GM19193 (cell line): ENCODE data around the gene ANO2.

Source experiments
- POLR2A ChIP-seq: IDR thresholded peaks from 4 replicates; pipeline ENCODE4 v1.6.1; 2011; ENCODE audit not compliant: insufficient read depth, insufficient read length; ENCODE audit errors: extremely low read depth

Gene ANO2

DNA sequence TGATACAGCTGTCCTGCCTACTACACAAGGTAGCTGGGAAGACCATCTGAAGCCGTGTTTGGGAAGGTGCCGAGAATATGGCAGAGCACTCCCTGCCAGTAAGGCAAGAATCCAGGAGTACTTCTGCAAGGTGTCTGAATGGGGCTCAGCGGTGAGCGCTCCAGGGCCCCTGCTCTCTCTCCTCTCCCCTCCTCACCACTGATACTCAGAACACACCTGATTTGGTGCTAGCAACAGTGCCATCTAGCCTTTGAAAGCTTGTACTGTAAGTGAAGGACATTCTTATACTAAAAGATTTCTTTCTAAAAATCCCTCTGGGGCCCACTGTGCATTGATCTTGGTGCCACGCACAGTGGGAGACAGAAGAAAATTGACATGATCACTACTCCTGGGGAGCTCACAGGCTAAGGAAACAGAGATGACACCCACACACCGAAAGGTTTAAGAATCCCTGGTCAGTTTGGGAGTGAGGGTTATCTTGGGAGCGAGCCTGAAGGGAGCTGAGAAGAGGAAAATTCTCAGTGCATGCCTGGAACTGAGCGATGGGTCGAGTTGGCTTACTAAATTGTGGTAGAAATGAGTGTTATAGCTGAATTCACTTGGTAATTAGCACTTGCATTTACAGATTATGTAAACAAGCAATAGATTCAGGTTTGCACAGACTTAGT is 296.2 kb downstream of the ANO2 start:
- no peak for TF ChIP-seq POLR2A

DNA sequence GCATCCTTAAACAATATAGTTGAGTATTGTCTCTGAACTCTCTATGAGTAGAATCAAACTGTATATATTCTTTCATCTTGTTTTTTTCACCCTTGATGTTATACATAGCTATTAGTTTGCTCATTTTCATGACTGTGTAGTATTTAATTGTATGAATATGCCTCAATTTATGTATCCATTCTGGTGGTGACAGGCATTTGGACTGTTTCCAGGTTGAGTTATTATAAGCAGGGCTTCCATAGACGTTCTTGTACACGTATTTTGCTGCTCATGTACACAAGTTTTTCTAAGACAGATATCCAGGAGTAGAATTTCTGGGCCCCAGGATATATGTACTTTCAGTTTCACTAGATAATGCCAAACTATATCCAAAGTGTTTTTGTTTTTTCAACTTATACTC is 301.8 kb downstream of the ANO2 start:
- no peak for TF ChIP-seq POLR2A

DNA sequence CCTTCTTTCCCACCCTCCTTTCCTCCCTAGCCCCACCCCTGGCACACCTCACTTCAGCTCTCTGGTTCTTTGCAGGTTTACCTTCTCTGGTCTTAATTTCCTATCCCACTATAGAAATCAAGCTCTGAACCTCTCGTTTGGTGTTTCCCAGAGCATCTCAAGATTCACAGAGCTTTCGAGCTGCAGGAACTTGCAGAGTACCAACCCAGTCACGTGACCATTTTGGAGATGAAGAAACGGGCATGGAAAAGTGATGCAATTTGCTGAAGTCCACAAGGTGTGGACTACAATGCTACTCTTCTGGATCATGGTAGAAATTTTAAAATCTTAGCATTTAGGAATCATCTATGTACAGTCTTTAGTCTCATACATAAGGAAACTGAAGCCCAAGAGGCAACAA is 307.4 kb downstream of the ANO2 start:
- TF ChIP-seq POLR2A: no peak

DNA sequence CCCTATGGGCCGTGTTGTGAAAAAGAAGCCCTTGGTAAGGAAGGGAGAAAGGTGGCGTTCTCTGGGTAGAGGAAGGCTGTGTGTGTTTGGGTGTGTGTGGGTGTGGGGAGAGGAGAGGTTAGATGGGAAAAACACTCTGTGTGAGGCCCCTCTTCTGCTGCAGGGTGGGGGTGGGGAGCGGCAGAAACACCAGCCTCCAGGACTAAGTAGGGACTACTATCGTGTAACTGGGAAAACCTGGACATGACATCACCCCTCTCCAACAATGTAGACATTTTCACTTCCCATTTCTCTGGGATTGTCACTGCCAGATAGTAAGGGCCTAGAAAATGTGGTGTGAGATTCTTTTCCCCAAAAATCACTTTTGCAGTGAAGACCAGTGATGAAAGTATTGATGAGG is 308.2 kb downstream of the ANO2 start:
- no peak for TF ChIP-seq POLR2A

DNA sequence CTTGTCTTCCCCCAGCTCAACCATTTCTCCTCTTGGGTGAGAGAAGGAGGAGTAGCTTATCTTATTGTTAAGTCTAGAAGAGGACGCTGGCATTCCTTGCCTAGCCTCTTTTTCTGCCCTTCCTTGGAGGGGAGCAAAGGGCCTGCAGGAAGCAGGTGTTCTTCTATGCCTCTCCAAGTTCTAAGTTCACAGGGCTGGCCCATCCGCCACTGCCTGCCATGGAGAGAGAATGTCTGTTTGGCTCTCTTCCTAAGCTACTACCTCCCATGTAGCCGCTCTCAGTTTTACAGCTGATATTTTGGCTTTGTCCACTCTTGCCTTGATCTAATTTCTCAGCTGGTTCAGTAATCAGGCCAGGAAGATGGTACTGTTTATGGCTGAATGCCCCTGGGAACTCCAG is 312.0 kb downstream of the ANO2 start:
- TF ChIP-seq POLR2A: no peak

DNA sequence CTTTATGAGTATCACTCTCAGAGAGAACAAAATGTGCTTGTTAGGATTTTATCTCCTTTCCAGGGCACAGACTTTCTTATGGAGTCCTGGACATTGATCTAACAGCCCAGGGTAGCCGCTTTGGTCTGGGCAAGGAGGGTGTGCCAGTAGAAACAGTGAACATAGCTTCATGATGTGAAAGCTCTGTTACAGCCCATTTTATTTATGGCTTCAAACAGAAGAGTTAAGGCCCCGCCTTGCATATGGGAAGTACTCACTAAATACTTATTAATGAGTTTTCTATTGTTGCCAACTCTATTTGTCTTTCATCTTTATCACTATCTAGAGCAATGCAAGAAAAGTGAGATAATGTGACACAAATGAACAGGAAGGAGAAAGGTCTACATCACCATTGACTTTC is 312.6 kb downstream of the ANO2 start:
- TF ChIP-seq POLR2A: no peak

DNA sequence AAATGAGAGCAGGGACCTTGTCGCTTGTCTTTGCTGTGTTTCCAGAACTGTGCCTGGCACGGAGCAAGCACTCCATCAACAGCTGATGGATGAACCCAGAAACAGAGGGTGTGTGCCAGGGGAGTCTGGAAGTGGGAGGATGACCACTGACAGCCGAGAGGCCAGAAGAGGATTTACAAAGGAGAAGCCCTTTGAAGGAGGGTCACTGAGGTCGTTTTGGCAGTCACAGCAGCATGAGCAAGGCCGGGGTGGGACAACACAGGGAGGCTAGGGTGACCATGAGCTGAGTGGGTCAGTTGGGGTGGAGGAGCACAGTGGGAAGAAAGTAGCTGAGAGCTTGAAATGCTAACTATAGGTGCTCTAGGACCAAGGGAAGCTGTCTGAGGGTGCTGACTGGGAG is 313.6 kb downstream of the ANO2 start:
- TF ChIP-seq POLR2A: no peak

DNA sequence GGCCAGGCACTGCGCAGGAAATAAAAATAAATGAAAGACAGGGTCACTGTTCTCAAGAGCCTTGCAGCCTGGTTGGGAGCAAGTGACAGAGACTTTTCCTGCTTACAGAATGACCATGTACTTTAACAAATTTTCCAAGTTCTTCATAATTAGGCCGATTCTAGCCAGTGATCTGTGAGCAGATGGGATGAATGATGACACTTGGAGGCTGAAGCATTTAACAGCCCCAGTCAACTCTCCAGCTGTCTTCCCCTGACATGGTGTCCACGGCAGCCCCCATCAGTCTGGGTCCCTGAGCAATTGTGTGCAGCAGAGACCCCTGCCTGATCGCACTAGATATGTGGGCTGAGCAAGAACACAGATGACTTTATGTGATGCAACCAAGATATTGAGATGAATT is 314.3 kb downstream of the ANO2 start:
- TF ChIP-seq POLR2A: no peak

DNA sequence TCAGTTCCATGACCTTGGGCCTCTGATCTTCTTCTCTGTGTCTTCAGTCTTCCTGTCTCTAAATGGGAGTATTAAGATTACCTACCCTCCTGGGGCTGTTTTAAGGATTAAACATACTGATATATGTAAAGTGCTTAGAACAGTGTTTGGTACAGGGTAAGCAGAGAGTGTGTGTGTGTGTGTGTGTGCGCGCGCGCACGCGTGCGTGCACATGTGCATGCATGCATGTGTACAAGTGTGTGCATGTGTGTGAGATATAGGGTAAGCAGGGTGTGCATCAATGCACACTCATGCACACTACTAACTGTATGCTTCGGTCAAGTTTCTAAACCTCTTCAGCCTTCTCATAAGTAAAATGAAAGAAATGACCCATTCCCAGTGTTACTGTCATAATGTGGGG is 316.6 kb downstream of the ANO2 start:
- TF ChIP-seq POLR2A: no peak

DNA sequence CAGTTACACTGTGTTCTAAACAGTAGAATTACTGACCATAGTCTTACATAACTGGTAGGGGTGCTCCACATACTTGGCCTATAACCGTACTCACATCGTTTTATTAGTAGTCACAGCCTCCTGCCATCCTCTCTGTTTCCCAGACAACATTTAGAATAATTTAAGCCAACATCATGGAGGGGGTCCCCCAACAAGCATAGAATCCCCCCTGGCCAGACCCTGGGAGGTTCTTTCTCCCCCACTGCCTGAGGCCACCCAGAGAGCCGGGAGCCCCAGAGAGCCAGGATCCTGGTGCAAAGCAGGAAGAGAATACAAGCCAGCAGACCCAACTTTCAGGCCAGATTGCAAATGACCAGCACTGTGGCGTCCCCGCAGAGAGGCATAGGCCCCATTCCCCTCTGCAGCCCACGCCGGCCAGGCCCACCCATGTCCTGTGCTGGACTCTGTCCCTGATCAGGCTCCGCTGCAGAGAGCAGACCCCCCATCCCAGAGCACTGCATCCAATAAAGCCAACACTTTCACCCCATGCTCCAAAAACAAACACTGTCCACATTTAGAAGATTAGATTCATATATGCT is 317.9 kb downstream of the ANO2 start:
- TF ChIP-seq POLR2A: no peak

DNA sequence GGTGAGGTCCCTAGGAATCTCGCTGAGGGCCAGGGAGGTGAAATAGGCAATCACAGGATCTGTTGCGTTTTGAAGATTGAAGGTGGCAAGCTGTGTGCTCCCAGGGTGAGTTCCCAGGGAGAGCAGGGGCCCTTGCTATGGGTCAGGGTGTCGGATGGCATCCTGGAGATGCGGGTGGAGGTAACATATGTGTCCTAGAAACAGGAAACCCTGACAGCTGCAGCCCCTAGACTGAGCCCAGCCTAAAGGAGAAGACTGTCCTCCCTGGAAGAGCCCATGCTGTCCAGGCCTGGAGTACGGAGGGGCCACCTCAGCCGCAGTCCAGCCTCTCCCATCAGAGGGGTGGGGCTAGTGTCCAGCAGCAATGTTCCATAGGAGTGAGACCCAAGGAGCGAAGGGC is 318.9 kb downstream of the ANO2 start:
- no peak for TF ChIP-seq POLR2A

DNA sequence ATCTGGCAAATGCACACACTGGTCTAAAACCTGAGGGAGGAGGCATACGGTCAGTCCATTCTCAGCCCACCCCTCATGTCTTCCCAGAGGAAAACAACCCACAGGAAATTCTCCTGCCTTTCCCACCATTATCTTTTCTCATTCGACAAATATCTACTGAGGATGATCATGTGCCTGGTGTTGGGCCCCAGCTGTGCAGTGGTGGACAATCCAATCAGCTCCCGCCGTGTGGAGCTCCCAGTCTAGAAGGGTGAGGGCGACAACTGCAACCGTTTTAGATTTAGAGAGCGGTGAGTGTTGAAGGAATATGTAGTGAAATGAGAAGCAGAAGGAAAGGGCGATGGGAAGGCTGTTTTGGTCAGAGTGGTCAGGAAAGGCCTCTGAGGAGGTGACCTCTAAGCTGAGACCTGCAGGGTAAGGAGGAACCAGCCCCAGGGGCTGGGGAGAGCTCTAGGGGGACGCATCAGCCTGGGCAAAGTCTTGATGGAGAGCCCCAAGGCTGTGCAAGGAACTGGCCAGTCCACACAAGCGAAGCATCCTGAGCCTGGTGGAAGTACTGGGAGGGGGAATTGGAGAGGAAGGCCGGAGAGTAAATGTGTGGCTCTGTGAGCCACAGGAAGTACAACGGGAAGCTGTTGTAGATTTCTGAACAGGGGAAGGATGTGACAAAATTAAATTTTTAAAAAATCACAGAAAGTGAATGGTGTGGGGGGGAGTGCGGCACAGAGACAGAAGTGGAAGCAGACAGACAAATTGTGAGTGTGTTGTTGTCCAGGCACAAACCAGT is 320.4 kb downstream of the ANO2 start:
- no peak for TF ChIP-seq POLR2A

DNA sequence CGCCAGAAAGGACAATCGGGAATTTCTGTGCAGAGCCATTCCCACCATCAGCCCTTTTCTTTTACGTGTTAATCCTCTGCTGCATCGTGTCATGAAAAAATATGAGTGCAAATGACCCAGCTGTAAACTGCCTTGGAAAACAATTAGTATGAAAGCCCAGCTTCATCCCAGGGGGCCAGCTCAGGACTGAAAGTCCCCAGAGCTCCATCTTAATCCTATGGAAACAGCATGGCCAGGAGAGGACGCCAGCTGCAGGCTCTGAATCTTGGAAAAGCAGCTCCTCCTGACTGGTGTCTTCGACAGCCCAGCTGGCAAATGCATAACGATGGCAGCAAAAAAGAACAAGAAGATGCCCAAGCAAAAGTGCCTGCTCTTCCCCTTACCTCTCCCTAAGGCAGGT is 321.6 kb downstream of the ANO2 start:
- no peak for TF ChIP-seq POLR2A

DNA sequence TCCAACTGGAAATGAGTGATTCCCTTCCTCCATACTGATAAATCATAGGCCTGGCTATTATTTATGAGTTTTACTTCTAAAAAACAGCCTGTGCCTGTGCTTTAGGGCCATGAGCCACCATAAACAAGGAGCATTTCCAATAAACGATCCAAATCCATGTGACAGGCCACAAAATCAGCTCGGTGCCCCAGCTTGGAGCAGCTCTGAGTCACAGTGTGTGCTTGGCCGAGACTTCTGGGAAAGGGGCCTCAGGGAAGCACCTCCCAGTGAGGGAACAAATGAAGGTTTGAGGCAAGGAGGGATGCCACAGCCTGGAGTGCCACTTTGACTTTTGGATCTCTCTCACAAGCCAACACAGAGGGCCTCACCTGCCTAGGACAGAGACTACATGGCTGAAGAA is 322.8 kb downstream of the ANO2 start:
- TF ChIP-seq POLR2A: no peak

DNA sequence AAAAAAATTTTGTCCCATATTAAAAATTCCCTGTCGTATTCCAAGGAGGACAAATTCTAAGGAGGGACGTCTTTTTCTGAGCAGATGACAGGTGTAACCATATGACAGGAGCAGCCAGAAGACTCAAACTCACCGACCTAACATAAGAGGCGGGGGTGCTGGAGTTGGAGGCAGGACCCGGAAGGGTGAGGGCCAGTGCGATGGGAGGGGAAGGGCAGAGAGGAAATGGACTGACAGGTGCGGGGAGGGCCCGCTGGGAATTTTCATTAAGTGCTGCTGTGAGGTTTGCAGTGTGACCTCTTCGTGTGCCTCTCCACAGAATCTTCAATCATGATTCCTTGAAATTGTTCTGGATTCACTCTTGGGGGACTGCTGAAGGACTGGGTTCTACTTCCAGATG is 323.7 kb downstream of the ANO2 start:
- TF ChIP-seq POLR2A: no peak

DNA sequence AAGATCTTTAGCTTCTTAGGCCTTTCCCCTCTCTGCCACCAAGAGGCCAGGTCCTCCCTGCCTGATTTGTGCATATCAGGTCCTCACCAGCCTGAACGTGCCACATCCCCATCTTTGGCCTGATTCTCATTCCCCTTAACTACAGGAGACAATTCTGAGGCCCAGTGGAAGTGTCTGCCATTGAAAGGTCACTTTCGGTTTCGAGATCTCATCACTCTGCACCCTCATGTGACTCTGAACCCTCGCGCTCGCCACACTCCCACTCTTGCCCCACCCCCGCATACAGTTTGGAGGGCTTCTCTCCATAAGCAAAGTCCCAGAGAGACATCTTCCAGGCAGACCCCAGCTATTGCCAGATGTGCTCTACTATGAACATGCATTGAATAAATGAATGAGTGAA is 324.2 kb downstream of the ANO2 start:
- no peak for TF ChIP-seq POLR2A
